WTC11 (cell line): ENCODE measurements around the gene SDR9C7.
"Not testable (repeated sequence)": the region's sequence is repeated elsewhere in the genome, so short reads cannot be mapped to it uniquely, and the experiment has no call there.

Source experiments
- CBFB ChIP-seq: sonication (generic); formaldehyde crosslinking; IDR thresholded peaks from 2 replicates; pipeline ENCODE4 v1.8.1; 2022; ENCODE audit warnings: mild to moderate bottlenecking, low read depth, missing genetic modification reagents
- CREM ChIP-seq: sonication (generic); formaldehyde crosslinking; IDR thresholded peaks from 2 replicates; pipeline ENCODE4 v1.8.1; 2022; ENCODE audit warnings: mild to moderate bottlenecking, missing genetic modification reagents, moderate library complexity
- CTCF ChIP-seq: fragments of 200-600 bp; IDR thresholded peaks from 2 replicates; pipeline ENCODE4 v1.8.0; 2022; ENCODE audit warnings: antibody characterized with exemption
- FOXK1 ChIP-seq: sonication (generic); formaldehyde crosslinking; IDR thresholded peaks from 2 replicates; pipeline ENCODE4 v1.8.0; 2022; ENCODE audit warnings: mild to moderate bottlenecking, moderate library complexity, missing genetic modification reagents
- HMGXB4 ChIP-seq: sonication (generic); formaldehyde crosslinking; IDR thresholded peaks from 2 replicates; pipeline ENCODE4 v1.8.1; 2023; ENCODE audit warnings: mild to moderate bottlenecking, moderate library complexity, missing genetic modification reagents
- MAX ChIP-seq: sonication (generic); formaldehyde crosslinking; IDR thresholded peaks from 2 replicates; pipeline ENCODE4 v1.8.0; 2022; ENCODE audit warnings: mild to moderate bottlenecking, missing genetic modification reagents
- MLX ChIP-seq: sonication (generic); formaldehyde crosslinking; IDR thresholded peaks from 2 replicates; pipeline ENCODE4 v1.8.1; 2023; ENCODE audit warnings: mild to moderate bottlenecking, missing genetic modification reagents, moderate library complexity
- ZNF263 ChIP-seq: sonication (generic); formaldehyde crosslinking; IDR thresholded peaks from 2 replicates; pipeline ENCODE4 v1.8.1; 2022; ENCODE audit warnings: low read depth, mild to moderate bottlenecking, moderate library complexity, missing genetic modification reagents

- TF ChIP-seq CTCF; CBFB (CRISPR knock-in tag); HMGXB4; FOXK1 (CRISPR knock-in tag); MLX; CREM (CRISPR knock-in tag); MAX (CRISPR knock-in tag); ZNF263 (CRISPR knock-in tag): not testable (repeated sequence)
Measured at GRCh38 chr12:56962247-56962646, 28.0 kb upstream of the SDR9C7 start.
